ENCODE data around the gene CLK3. TPM values are rescaled to one million over a fixed set of nuclear protein-coding genes. Genes with fewer than 3 reads are reported as not detected.

The CLK3 gene
- total and polyA plus RNA-seq, 2 of the 8 experiments (the other 6 are each of a cell fraction or from before 2014, with no cell fraction given) = 43.5 to 67.3 TPM

- no peak overlapping the region for H2BK15ac ChIP-seq (ENCODE audit: low read length)
- H3K27me3 ChIP-seq (replicated peaks in 1 of 4; ENCODE audit: control insufficient read depth in 3 of 4, extremely low read depth in 1 of 4, insufficient read depth in 3 of 4, low read length in 3 of 4) = no peaks in the 10 kb centered on the region
- no peaks in the 10 kb centered on the region for H3K79me2 ChIP-seq (ENCODE audit: control insufficient read depth in 1 of 2, insufficient read depth in 2 of 2, low read length in 2 of 2)
- H3K36me3 ChIP-seq (ENCODE audit: control insufficient read depth in 2 of 4, insufficient read depth in 4 of 4, low read length in 3 of 4) = peaks cover 53 to 77% (median 61%) of the 10 kb centered on the region in 4 experiments
- WGBS, 2 experiments (ENCODE audit: extremely low coverage in 1 of 2, insufficient coverage in 1 of 2, insufficient read length in 1 of 2, insufficient replicate concordance in 2 of 2, low coverage in 1 of 2, low lambda C conversion rate in 2 of 2, missing lambda C conversion rate in 1 of 2) = 91% methylated on average over 5 of the region's 5 CpGs; no CpG with 5 or more reads in 1 of the 2 experiments
- no peak overlapping the region for H2BK120ac ChIP-seq (replicated peaks; ENCODE audit: low read depth, low read length)
- H2BK12ac ChIP-seq (ENCODE audit: low read depth, low read length) = no peak overlapping the region
- no peak overlapping the region for H4K91ac ChIP-seq (replicated peaks; ENCODE audit: insufficient read length, low read length)
- FAIRE-seq (no peak), DNase-seq (ENCODE audit: low read depth in 1 of 2, low spot score in 2 of 2) (no peak)
- H4K20me1 ChIP-seq (replicated peaks in 1 of 2; ENCODE audit: control insufficient read depth in 1 of 2, insufficient read depth in 2 of 2, low read length in 2 of 2) = peaks cover 10 to 40% of the 10 kb centered on the region in 2 experiments
- no peaks in the 10 kb centered on the region for H3K9me3 ChIP-seq (ENCODE audit: insufficient read depth in 2 of 2, low read depth in 1 of 2, low read length in 1 of 2)
- no peak overlapping the region for H2BK5ac ChIP-seq (ENCODE audit: low read depth, low read length)
- H3K9ac ChIP-seq (replicated peaks in 1 of 4; ENCODE audit: extremely low read depth in 1 of 4, low read depth in 3 of 4, low read length in 3 of 4) = no peak overlapping the region
- ChIA-PET POLR2A (ENCODE audit: partially characterized antibody) (interaction anchor here (1.4 to 6.5 kb wide), 5 partner anchors 12 to 159 kb away, joined by 3 to 38 read pairs (median 4); partner anchors contain the start of gene CLK3), CTCF (ENCODE audit: partially characterized antibody) (interaction anchor here (0.7 to 37.5 kb wide), 5 partner anchors 10 to 147 kb away, joined by 3 to 1439 read pairs (median 5); partner anchors contain the start of genes CSK and CYP1A2)
- H2AFZ ChIP-seq (ENCODE audit: low read length) = no peak overlapping the region
- no peak overlapping the region for H3K4me2 ChIP-seq (ENCODE audit: insufficient read depth in 1 of 2, low read depth in 2 of 2, low read length in 2 of 2)
- no peak overlapping the region for H3K27ac ChIP-seq (ENCODE audit: low read depth, low read length)
- no peak overlapping the region for H4K8ac ChIP-seq (ENCODE audit: extremely low read depth, insufficient read depth, low read length)
- H2AK5ac ChIP-seq (ENCODE audit: low read depth, low read length) = no peak overlapping the region
- no peak overlapping the region for H3K18ac ChIP-seq (ENCODE audit: extremely low read depth, low read length)
- H3K79me1 ChIP-seq (ENCODE audit: low read depth, low read length) = no peaks in the 10 kb centered on the region; the same call in 1 of the 2 replicates
- no peak overlapping the region for H3K4me3 ChIP-seq (ENCODE audit: extremely low read depth in 1 of 4, insufficient read depth in 2 of 4, low read depth in 3 of 4, low read length in 4 of 4)
- H3K4ac ChIP-seq (replicated peaks; ENCODE audit: insufficient read length, low read depth, low read length) = no peak overlapping the region
- TF ChIP-seq SP2 (IDR thresholded peaks at IDR 0.05; ENCODE audit: low read length) (no peak), CBX5 (IDR thresholded peaks at IDR 0.05; ENCODE audit: low read depth, low read length) (no peak), CTBP2 (IDR thresholded peaks at IDR 0.05; ENCODE audit: borderline replicate concordance, insufficient read depth, insufficient read length, low read length) (no peak), FOSL1 (IDR thresholded peaks at IDR 0.05; ENCODE audit: insufficient read depth, low read depth, low read length) (no peak), RXRA (IDR thresholded peaks at IDR 0.05; ENCODE audit: insufficient read depth, low read depth, low read length) (no peak), SP4 (IDR thresholded peaks at IDR 0.05; ENCODE audit: low read length) (no peak), ATF3 (IDR thresholded peaks at IDR 0.05; ENCODE audit: insufficient read depth, low read depth, low read length) (no peak), RFX5 (IDR thresholded peaks at IDR 0.05; ENCODE audit: borderline replicate concordance, low read depth, low read length) (no peak), HDAC2 (IDR thresholded peaks at IDR 0.05; ENCODE audit: borderline replicate concordance in 1 of 2, low read depth in 2 of 2, low read length in 2 of 2) (no peak)
- TF ChIP-seq, protein P1, sequence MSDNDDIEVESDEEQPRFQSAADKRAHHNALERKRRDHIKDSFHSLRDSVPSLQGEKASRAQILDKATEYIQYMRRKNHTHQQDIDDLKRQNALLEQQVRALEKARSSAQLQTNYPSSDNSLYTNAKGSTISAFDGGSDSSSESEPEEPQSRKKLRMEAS (IDR thresholded peaks at IDR 0.05) = no peak
- no peaks in the 10 kb centered on the region for H3K4me1 ChIP-seq (replicated peaks in 1 of 4; ENCODE audit: control insufficient read depth in 3 of 4, insufficient read depth in 4 of 4, low read length in 3 of 4)
- no peak overlapping the region for H3K56ac ChIP-seq (replicated peaks; ENCODE audit: insufficient read length, low read depth, low read length)
- no peak overlapping the region for H4K5ac ChIP-seq (ENCODE audit: insufficient read length, low read depth, low read length)
- no peak overlapping the region for H3K23ac ChIP-seq (ENCODE audit: insufficient read length)
- H2BK20ac ChIP-seq (ENCODE audit: low read length) = no peak overlapping the region
- no peaks in the 10 kb centered on the region for H3K23me2 ChIP-seq (ENCODE audit: low read depth, low read length)
- no peak overlapping the region for H3K14ac ChIP-seq (ENCODE audit: insufficient read length)
Measured at GRCh38 chr15:74627766-74628165, 12.1 kb downstream of the CLK3 start.

Measured in H1 (cell line).